Umbilical cord (tissue), 2 donors: Measurements from ENCODE around the gene C1QA. TPM values are rescaled to one million over a fixed set of nuclear protein-coding genes. Genes with fewer than 3 reads are reported as not detected.

Source experiments
- DNase-seq: peaks from one replicate; pipeline ENCODE4 v3.0.0-alpha.2; 2015; ENCODE audit warnings: low spot score
- total RNA-seq: library from RNA; depleted of rRNA; stranded (reverse); fragments of >200 nt; gene quantifications from one replicate; pipeline ENCODE4 v1.2.3, GENCODE V29; 2014; ENCODE audit warnings: low replicate concordance; ENCODE audit not compliant: insufficient read depth

Gene C1QA, protein sequence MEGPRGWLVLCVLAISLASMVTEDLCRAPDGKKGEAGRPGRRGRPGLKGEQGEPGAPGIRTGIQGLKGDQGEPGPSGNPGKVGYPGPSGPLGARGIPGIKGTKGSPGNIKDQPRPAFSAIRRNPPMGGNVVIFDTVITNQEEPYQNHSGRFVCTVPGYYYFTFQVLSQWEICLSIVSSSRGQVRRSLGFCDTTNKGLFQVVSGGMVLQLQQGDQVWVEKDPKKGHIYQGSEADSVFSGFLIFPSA
- 122 TPM for total RNA-seq

DNA sequence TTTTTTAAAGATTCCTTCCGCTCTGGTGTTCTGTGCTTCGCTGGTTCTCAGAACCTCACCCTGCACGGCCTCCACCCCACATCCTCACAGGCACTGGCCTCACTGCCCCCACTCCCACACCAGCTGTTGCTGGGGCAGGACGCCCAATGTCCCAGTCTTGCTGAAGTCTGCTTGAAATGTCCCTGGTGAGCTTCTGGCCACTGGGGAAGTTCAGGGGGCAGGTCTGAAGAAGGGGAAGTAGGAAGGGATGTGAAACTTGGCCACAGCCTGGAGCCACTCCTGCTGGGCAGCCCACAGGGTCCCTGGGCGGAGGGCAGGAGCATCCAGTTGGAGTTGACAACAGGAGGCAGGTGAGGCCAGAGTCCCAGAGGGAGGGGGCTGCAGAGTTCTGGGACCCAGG lies at the start of gene C1QA:
Gene C1QA (plus strand): TSS at position 276 of the 400 bp plus-strand sequence. CDS start 989 bp downstream, outside the sequence.
- peak; percentile 62 for DNase-seq

DNA sequence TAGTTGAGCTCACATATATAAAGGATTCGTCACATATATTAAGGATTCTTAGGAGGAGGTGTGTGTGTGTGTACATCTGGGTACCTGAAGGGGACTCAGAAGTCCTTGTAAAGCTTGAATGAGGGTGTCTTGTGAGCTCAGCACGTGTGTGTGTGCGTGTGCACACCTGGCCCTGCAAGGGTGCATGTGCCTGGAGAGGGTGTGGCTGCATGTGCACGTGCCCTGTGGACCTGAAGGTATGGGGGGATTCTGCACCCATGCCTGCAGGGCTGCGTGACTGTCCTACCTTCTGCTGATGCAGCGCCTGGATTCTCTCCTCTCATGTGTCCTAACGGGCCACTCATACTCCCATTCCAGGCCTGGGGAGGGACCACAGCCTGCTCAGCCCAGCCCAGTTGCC lies 49.2 kb upstream of the C1QA start:
- DNase-seq: no peak

DNA sequence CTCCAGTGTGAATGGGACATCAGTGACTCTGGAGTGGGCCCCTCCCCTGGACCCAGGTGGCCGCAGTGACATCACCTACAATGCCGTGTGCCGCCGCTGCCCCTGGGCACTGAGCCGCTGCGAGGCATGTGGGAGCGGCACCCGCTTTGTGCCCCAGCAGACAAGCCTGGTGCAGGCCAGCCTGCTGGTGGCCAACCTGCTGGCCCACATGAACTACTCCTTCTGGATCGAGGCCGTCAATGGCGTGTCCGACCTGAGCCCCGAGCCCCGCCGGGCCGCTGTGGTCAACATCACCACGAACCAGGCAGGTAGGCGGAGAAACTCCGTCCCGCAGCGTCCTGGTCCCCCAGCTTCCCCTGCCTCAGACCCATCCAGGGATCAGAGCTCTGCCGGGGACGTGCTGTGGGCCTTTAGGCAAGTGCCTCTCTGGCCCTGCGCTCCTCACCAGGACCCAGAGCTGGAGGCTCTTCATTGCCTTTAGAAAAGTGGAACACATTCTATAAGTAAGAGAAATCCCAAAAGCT lies 47.5 kb upstream of the C1QA start:
- no peak for DNase-seq

DNA sequence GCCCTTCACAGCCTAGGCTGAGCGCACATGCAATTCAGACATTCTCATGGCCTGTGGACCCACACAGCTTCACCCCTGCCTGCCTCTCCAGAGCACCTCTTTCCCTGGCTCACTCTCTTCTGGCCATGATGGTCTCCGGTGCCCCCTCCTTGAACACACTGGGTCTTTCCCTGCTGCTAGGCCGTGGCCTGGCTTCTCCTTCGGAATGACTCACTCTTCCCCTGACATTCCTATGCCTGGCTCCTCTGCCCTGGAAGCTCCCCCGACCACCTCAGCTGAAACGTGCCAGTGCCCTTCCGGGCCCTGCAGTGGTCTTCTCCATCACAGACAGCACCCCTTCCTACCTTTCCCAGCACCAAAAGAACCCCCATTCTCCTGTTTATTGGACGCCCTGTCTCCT lies 44.9 kb upstream of the C1QA start:
- no peak for DNase-seq

DNA sequence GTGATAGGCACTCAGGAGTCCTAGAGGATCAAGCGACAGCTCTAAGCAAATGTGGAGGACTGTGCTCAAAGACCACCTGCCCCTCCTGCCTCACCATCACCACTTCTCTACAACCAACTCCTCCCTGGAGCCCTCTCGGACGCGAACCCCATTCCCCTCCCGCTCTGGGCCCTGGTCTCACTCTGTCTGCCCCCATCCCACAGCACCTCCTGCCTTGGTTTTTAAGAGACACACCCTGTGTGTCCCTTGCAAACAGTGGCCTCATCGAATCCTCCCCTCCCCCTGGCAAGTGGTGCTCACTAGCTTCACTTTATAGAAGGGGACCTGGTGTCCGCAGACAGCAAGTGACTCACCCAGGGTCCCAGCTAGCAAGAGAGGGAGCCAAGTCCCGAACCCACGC lies 44.4 kb upstream of the C1QA start:
- no peak for DNase-seq

DNA sequence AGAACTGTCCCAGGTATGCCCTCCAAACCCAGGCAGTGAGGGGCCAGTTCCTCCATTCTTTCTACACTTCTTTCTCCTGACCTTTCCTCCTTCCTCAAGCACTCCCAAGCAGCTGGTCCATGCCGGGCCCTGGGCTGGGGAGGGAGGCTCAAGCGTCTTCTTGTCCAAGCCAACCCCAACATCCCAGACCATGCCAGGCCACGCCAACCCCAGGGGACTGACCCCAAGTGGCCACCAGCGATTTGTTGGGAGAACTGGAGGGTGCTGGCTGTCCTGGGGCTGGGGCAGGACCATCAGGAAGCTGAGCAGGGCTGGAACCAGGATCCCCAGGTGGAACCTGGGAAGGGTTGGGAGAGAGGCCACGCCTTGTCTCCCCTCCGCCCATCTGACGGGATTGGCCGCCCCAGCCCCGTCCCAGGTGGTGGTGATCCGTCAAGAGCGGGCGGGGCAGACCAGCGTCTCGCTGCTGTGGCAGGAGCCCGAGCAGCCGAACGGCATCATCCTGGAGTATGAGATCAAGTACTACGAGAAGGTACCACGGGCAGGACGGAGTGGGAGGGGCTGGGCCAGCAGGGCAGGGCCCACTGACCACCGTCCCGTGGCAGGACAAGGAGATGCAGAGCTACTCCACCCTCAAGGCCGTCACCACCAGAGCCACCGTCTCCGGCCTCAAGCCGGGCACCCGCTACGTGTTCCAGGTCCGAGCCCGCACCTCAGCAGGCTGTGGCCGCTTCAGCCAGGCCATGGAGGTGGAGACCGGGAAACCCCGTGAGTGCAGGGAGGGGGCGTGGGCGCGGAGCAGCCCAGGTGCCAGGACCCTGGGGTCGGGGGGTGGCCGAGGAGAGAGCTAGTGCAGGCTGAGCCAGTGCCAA lies 43.3 kb upstream of the C1QA start:
- DNase-seq: no peak

DNA sequence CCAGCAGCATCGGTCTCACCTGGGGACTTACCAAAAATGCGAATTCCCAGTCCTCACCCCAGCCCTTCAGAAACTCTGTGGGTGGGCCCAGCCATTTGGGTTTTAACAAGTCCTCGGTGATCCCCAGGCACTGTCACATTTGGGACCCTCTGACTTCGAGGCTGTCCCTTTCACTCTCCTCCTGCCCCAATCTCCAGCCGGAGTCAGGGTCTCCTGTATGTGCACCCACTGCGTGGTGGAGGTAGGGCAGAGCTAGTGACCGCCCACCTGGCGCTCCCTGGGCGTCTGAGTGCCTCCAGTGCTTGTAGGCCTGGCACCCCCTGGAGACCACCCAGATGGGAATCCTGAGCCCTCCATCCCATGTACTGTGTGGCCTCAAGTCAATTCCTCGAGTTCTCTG lies 42.0 kb upstream of the C1QA start:
- no peak for DNase-seq

DNA sequence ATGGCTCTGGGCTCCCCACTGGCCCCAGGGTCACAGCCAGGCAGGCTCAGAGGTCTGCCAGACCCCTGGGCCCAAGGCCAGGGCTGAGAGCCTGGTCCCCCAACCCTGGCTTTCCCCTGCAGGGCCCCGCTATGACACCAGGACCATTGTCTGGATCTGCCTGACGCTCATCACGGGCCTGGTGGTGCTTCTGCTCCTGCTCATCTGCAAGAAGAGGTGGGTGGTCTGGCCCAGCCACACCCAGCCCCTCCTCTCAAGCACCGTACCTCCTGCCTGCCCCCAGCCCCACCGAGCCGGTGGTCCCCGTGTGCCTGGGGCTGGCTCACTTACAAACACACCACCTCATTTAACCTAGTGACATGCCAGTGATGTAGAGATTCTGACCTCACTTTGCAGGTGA lies 41.3 kb upstream of the C1QA start:
- DNase-seq: no peak

DNA sequence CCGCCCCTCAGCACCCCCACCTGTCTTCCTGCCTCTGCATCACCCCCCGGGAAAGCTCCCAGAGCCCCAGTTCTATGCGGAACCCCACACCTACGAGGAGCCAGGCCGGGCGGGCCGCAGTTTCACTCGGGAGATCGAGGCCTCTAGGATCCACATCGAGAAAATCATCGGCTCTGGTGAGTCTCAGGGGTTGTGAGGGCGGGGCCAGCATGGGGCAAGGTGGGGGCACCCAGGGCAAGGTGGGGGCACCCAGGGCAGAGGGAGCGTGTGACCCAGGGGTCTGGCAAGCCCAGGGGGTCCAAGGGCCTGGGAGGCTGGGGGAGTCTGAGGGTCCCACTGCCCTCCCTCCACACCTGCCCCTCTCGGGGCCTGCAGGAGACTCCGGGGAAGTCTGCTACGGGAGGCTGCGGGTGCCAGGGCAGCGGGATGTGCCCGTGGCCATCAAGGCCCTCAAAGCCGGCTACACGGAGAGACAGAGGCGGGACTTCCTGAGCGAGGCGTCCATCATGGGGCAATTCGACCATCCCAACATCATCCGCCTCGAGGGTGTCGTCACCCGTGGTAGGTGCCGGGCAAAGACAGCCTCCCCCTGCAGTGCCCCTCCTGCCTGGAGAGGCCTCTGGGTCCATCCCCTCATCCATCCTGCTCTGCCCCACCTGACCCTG lies 39.0 kb upstream of the C1QA start:
- no peak for DNase-seq

DNA sequence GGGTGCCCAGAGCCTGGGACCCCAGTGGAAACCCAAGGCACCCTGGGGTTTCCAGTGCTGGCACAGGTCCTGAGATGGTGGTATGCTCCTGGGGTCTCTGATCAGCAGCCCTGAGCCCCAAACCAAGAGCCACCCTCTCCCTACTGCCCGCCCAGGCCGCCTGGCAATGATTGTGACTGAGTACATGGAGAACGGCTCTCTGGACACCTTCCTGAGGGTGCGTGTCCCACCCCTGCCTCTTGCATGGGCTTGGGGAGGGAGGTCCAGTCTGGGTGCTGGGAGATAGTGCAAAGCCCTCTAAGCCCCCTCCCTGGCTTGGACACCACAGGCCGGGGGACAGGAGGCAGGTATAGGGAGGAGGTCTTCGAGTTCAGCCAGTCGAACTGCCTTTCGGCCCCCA lies 38.4 kb upstream of the C1QA start:
- DNase-seq: no peak

DNA sequence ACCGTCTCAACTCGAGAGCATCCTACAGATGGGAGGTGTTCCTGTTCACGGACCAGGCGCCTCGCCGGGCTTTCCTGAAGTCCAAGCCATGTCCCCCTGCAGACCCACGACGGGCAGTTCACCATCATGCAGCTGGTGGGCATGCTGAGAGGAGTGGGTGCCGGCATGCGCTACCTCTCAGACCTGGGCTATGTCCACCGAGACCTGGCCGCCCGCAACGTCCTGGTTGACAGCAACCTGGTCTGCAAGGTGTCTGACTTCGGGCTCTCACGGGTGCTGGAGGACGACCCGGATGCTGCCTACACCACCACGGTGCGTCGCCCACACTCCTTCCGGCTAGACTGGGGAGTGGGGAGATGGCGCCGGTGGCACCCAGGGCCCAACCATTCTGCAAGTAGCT lies 37.7 kb upstream of the C1QA start:
- DNase-seq: no peak

DNA sequence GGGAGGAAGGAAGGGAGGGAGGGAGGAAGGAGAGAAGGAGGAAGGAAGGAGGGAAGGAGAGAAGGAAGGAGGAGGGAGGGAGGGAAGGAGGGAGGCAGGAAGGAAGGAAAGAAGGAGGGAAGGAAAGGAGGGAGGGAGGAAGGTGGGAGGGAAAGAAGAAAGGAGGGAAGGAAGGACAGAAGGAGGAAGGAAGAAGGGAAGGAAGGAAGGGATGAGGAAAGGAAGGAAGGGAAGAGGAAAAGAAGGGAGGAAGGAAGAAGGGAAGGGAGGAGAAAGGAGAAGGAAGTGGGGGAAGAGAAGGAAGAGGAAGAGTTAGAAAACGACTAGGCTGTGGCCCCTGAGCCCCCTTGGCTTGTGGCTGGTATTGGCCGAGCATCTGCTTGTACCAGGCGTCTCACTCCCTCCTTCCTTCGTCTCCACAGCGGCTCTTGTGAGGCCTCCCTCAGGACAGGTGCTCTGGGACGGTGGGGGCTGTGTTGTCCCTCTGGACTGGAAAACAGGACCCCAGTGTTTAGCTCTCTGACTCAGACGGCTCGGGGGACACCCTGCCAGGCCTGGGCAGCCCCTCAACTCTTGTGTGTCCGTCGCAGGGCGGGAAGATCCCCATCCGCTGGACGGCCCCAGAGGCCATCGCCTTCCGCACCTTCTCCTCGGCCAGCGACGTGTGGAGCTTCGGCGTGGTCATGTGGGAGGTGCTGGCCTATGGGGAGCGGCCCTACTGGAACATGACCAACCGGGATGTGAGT lies 36.2 kb upstream of the C1QA start:
- DNase-seq: no peak

DNA sequence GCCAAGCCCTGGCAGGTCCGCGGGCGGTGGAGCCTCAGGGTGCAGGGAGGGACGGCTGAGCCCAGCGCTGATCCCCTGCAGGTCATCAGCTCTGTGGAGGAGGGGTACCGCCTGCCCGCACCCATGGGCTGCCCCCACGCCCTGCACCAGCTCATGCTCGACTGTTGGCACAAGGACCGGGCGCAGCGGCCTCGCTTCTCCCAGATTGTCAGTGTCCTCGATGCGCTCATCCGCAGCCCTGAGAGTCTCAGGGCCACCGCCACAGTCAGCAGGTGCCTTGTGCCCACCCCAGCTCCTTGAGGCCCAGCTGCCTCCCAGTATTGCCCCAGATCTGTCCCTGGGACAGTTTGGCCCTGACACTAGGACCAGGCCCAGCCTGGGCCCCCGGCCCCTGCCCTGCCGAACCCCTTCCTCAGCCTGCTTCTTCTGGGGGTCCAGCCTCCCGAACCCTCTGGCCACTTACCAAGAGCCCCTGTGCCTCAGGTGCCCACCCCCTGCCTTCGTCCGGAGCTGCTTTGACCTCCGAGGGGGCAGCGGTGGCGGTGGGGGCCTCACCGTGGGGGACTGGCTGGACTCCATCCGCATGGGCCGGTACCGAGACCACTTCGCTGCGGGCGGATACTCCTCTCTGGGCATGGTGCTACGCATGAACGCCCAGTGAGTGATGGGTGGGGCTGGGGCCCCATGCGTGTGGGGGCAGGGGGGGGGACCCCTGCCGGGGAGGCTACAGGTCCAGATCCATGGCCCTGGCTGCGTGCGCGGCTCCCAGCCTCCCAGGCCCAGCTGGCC lies 35.4 kb upstream of the C1QA start:
- DNase-seq: no peak

DNA sequence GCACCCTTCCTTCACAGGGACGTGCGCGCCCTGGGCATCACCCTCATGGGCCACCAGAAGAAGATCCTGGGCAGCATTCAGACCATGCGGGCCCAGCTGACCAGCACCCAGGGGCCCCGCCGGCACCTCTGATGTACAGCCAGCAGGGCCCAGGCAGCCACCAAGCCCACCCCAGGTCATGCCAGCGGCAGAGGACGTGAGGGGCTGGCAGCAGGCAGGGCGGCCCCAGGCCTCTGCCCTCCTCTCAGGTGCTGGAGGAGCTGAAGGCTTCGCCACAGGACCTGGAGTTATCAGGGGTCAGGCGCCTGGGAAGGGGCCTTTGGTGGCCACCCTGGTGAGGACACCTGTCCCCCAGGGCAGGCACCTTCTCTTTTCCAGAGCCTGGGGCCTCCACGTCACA lies 34.8 kb upstream of the C1QA start:
- DNase-seq: no peak

DNA sequence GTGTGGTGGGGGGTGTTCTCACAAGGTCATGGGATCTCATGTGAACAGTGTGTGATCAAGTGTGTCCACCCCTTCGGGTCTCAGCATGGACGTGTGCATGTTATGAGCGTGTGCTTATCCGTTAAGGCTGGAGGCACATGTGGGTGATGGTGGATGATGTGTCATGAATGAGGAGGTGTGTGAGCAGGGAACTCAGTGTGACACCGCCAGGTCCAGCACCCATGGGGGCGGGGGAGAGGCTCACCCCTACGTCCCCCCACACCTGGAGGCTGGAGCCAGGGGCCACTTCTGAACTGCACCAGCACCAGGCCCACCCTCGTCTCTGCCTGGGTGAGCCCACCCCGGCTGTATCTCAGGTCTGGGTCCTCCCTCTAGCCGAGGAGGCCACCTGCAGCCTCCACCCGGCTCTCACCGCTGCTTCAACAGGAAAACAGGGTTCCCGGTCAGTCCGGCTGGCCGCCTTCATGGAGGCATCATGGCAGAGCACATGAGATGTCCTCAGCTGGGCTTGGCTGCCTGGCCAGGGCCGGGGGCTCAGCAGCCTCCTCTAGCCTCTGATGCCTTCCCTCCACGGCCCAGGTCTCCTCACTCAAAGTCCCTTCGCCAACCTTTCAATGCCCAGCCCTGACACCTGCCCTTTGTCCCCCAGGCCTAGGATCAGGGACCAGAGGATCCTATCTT lies 34.2 kb upstream of the C1QA start:
- no peak for DNase-seq

DNA sequence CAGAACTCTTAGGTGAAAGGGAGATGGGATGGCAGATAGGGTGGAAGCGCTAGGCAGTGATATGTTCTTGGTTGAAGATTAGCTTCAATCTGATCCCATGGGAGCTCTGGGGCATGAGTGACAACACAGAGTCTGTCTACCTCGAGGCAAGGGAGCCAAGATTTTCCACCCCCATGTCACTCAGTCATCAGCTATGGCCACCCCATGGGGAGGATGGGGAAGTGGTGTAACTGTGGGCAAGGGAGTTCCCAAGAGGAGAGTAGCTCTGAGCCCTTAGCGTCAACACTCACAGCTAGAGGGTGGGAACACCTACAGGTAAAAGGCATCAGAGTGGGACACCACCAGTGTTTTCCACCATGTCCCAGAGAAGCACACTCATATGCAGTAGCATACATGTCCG lies 30.3 kb upstream of the C1QA start:
- no peak for DNase-seq

DNA sequence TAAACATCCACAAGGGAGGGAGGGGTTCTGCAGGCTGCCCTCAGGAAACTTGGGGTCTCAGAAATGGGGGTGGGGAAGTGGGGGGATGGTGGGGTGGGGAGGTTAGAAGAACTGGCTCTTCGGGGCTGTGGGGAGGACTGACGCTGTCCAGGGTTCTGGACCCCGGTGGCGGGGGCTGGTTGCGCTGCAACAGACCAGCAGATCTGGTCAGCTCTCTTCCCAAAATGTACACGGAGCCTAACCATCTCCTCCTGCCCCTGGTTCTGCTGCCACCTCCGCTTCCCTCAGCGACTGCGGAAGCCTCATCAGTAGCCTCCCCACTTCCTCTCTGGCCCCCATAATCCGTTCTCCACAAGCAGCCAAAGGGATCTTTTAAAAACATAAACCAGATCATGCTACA lies 29.3 kb upstream of the C1QA start:
- no peak for DNase-seq

DNA sequence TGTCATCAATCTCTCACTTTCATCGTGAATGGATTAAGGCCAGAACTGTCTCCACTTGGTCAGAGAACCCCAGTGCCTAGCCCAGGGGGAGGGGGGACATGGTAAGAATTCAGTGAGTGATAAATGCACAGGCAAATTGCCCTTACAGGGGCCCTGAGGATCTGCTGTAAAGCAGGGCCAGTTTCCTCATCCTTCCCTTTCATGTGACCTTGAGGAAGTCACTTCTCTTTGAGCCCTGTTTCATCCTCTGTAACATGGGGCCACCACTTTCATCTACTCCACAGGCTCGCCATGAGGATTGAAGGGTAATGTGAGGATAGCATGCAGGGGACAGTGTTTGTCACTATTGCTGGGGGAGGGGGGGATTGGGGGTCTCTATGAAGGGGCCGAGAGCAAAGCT lies 28.1 kb upstream of the C1QA start:
- no peak for DNase-seq

DNA sequence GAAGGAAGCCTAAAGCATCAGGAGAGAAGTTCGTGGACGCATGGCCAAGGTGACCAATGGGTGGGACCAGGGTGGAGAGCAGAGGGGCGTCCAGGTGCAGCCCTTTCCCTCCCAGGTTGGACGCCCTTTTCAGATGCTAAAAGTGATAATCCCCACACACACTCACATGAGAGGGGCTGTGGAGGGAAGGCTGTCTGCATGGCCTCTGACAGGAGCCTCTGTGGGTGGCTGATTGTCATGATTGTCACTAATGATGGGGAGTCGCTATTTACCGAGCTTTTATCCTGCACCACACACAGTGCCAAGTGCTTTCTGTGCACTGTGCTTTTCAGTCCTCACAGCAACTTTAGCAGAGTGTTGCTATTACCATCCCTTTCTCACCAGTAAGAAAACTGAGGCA lies 27.1 kb upstream of the C1QA start:
- no peak for DNase-seq

DNA sequence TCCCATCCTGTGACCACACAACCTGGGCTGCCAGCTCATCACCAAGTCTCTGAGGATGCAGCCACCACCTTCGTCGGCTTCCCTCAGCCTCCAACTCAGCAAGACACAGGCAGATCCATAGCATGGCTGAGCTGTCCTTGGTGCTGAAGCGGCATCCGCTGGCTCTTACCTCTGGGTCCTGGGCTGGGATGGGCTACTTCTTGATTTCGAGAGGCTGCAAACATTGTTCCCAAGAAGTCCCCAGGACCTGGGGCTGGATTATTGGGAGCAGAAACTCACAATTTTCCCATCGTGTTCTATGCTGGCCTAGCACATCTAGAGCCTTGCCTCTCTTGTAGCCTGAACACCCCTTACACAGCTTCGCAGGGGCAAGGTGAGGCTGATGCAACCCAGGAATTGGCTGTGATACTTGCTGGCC lies 24.9 kb upstream of the C1QA start:
- peak; percentile 64 for DNase-seq
